ENCODE results near the gene ABCD1.
"Not testable (repeated sequence)": the region's sequence is repeated elsewhere in the genome, so short reads cannot be mapped to it uniquely, and the experiment has no call there.

ABCD1 gene

DNA sequence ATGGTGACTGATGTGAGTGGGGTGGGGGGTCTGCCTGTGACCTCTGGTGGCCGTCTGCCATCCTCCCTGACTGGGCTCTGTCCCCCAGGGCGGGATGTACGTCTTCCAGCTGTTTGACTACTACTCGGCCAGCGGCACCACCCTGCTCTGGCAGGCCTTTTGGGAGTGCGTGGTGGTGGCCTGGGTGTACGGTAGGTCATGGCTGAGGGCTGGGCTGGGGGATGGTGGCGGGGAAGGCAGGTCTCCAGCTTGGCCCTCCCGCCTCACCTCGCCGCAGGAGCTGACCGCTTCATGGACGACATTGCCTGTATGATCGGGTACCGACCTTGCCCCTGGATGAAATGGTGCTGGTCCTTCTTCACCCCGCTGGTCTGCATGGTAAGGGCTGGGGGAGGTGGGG, 30.4 kb upstream of the ABCD1 start:
- DNase-seq (ENCODE audit: low spot score); FAIRE-seq: not testable (repeated sequence)

- no peak for FAIRE-seq
- DNase-seq (ENCODE audit: low spot score) = no peak
These were observed 29.9 kb upstream of the ABCD1 start for GRCh38 chrX:153694687-153695270.

- FAIRE-seq = no peak
- DNase-seq (ENCODE audit: low spot score) = no peak
These were observed 28.6 kb upstream of the ABCD1 start for GRCh38 chrX:153696100-153696499.

GRCh38 chrX:153696538-153696937, 28.1 kb upstream of the ABCD1 start:
- DNase-seq (ENCODE audit: low spot score); FAIRE-seq: not testable (repeated sequence)

DNA sequence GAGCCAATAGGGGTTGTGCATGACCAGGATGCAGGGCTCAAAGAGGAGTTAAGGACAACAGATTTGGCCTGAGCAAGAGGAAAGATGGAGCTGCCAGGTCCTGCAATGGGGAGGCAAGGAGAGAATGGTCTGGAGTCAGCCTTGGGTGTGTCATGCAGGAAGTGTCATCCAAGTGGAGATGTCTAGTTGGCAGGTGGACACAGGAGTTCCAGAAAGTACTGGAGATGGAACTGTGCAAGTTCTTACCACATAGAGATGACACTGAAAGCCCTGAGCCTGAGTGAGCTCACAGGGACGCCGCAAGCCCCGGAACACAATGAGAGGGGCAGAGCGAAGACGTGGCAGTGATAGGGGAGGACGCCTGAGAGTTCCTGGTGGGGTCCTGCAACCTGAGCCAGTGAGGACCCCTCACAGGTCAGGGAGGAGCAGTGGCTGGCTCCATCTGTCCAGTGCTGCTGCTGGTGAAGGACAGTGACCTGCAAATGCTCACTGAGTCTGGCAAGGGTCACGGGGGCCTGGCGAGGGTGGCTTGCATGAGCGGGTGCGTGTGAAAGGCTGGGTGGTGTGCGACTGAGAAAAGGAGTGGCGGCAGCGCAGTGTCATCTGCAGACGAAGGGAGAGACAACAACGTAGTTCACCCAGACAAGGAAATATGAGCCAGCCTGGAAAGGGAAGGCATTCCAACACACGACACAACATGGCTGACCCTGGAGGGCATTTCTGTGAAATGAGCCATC, 27.5 kb upstream of the ABCD1 start:
- FAIRE-seq; DNase-seq (ENCODE audit: low spot score): not testable (repeated sequence)

GRCh38 chrX:153697924-153698865, 26.5 kb upstream of the ABCD1 start:
- no peak for FAIRE-seq
- no peak for DNase-seq (ENCODE audit: low spot score)

DNA sequence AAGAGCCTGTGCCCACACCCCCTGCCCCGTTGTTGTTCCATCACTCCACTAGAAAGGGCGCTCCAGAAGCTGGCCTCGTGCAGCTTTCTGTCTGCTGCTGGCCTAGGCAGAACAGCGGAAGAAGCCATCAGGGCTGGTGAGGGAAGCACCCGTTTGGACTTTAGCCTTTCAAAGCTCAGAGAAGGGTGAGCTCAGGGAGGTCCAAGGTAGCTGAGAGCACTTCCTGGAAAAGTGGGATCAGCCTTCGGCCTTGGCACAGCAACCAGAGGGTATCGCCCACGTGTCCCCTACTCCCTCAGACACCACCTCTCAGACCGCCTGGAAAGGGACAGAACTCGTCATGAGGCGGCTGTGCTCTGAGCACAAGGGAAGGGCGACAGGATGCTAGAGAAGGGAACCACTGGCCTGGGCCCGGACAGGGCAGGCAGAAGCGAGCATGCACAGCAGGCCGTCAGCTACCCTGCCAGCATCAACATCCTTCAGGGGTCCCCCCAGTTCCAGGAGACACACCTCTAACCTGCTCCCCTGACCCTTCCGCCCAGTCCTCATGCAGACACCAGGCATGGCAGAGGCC, 25.4 kb upstream of the ABCD1 start:
- FAIRE-seq; DNase-seq (ENCODE audit: low spot score): not testable (repeated sequence)

DNA sequence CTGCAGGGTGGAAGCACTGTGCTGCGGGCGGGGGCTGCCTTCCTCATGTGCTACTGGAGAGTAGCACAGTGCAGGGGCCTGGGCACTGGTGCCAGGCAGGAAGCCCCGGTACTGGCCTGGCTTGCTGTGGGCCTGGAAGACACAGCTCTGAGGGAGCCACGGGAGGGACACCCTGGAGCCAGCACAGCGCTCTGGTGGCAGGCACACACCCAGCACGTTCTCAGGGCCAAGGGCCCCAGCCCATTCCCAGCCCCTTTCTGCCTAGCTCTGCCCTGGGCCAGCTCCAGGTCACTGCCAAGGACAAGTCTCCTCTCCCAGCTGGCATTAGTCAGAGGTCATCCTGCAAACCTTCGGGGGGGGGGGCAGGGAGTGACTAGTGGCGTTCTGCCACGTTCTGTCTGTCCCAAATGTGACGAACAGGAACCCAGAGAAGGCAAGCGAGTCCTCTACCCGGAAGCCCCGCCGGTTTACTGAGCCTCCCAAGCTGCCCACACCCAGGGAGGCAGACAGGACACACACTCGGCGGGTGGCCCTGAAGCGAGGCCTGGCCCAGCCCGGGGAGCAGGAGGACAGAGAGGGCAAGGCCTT, 24.8 kb upstream of the ABCD1 start:
- not testable (repeated sequence) for DNase-seq (ENCODE audit: low spot score); FAIRE-seq

DNA sequence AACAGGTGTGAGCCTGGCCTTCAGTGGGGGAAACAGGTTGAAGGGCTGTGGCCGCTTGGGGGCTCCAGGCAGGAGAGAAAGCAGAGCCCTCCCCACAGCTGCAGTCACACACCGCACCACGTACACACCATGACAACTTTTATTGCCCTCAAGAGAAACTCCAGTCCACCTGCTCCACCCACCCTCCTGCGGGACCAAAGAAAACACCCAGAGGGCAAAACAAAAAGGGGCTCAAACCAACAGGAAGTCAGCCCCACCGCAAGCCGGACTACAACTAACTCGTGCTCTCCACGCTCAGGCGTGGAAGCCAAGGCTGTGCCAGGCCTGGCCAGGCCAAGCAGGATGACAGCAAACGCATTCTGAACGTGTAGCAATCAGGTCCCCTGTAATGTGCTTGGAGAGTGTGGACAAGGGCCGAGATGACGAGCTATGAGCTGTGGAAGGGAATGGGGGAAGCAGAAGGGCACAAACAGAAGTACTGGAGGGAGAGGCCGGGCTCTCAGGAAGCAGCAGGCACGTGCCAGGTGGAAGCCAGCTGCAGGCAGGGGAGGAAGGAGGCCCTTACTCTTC, 24.2 kb upstream of the ABCD1 start:
- no peak for DNase-seq (ENCODE audit: low spot score)
- FAIRE-seq = no peak

DNA sequence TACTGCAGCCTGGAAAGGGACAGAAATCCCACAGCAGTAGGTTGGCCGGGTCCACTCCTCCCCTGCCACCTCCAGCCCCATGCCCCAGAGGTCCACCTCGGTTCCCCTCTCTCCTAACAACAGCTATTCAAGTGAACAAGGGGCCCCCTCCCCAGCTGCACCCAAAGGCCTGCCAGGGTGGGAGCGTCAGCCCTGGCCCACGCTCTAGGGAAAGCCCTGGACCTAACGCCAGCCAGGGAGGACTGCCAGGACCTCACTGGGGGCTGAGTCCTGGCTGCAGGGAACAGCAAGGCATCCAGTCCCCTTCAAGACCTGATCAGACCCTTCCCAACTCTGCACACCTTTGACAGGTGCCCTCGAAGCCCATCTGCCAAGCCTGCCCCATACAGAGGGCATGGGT, 23.7 kb upstream of the ABCD1 start:
- FAIRE-seq = no peak
- no peak for DNase-seq (ENCODE audit: low spot score)

DNA sequence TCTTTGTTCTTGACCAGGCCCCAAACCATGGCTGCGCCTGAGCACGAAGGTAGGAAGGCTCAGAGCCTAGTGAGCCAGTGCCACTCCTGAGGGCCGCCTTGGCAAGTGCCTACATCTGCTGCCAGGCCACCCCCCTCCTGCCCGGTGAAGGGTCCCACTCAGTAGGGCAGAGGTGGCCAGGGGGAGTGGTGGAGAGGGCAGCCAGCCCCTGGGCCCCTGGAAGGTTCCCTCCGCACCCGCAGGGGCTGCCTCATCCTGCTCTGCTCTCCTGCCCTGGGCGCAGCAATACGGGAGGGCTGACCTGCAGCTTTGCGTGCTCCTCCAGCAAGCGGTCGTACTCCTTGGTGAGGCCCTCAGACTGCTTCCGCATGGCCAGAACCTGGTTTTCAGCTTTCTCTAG, 22.9 kb upstream of the ABCD1 start:
- no peak for FAIRE-seq
- DNase-seq (ENCODE audit: low spot score) = no peak

- DNase-seq (ENCODE audit: low spot score) (no peak), FAIRE-seq (no peak)
These were observed 22.2 kb upstream of the ABCD1 start for GRCh38 chrX:153702336-153703035.

GRCh38 chrX:153703036-153703370, 21.7 kb upstream of the ABCD1 start:
- DNase-seq (ENCODE audit: low spot score) (no peak), FAIRE-seq (no peak)

- DNase-seq (ENCODE audit: low spot score) (no peak), FAIRE-seq (no peak)
These were observed 20.6 kb upstream of the ABCD1 start for GRCh38 chrX:153704021-153704526.

GRCh38 chrX:153704631-153705402, 19.8 kb upstream of the ABCD1 start:
- not testable (repeated sequence) for DNase-seq (ENCODE audit: low spot score); FAIRE-seq

- FAIRE-seq; DNase-seq (ENCODE audit: low spot score): not testable (repeated sequence)
These were observed 19.1 kb upstream of the ABCD1 start for GRCh38 chrX:153705403-153706060.

GRCh38 chrX:153706799-153707198, 17.9 kb upstream of the ABCD1 start:
- FAIRE-seq (no peak), DNase-seq (ENCODE audit: low spot score) (no peak)

DNA sequence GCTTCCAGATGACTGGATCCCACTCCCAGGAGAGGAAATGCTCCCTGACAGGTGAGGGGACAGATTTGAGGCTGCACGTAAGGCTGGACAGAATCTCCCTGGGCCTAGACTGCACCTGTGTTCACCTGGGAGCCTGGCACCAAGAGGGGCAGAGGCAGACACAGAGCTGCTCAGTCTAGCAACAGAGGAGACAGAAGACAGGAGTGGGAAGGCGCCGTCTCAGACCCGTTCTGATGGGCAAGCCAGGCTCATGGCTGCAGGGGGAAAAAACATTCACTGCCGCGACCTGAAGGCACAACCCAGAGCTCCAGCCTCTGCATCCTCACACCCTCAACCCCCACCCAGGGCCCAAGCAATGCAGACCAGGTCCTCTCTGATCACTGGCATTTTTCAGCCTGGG, 17.2 kb upstream of the ABCD1 start:
- DNase-seq (ENCODE audit: low spot score) (no peak), FAIRE-seq (no peak)

GRCh38 chrX:153708415-153708814, 16.2 kb upstream of the ABCD1 start:
- peak; percentile 79 for DNase-seq (ENCODE audit: low spot score)
- peak; percentile 89 for FAIRE-seq

Measured in RCC 7860 (cell line).